ENCODE data around the gene PIGO. TPM values are rescaled to one million over a fixed set of nuclear protein-coding genes. Genes with fewer than 3 reads are reported as not detected.

Gene PIGO
- total RNA-seq, 1 experiment from 2014 or later: 21.6 TPM

DNA sequence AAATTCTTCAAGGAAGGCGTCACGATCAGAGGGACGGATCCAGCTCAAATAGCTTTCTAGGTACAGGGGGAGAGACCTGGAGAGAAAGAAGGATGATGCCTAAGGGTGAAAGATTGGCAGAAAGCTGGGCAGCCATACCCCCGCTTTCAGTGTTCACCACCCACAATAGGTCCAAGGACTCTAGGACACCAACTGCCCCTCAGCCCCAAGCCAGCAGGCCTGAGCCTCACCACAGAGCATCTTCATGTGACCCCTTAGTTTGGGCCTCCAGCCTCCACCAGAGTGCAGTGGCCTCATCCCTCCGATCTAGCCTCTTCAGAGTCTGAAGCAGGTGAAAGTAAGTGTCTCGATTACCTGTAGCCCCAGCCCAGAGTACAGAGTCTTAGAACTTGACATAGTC lies 22.2 kb downstream of the PIGO start:
- in situ Hi-C loops (cut with HindIII; ENCODE audit: low sequenced_read_pairs): no loop called here
- no peak for DNase-seq (ENCODE audit: low spot score)

DNA sequence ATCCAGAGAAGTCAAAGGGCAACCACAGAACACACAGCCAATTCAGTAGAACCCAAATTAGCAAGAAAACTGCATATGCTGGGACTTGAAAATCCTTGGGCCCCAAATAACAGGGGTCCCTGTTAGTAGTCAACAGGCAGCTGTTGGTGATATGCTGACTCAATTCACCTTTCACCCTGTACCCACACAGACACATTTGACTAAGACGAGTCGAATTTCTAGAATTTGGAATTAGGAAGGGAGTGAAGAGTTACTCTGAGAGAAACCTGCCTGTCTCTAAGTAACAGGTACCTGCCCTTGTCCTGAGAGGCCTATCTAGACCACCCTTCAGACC lies 23.1 kb downstream of the PIGO start:
- in situ Hi-C loops (cut with HindIII; ENCODE audit: low sequenced_read_pairs): no loop called here
- no peak for DNase-seq (ENCODE audit: low spot score)

DNA sequence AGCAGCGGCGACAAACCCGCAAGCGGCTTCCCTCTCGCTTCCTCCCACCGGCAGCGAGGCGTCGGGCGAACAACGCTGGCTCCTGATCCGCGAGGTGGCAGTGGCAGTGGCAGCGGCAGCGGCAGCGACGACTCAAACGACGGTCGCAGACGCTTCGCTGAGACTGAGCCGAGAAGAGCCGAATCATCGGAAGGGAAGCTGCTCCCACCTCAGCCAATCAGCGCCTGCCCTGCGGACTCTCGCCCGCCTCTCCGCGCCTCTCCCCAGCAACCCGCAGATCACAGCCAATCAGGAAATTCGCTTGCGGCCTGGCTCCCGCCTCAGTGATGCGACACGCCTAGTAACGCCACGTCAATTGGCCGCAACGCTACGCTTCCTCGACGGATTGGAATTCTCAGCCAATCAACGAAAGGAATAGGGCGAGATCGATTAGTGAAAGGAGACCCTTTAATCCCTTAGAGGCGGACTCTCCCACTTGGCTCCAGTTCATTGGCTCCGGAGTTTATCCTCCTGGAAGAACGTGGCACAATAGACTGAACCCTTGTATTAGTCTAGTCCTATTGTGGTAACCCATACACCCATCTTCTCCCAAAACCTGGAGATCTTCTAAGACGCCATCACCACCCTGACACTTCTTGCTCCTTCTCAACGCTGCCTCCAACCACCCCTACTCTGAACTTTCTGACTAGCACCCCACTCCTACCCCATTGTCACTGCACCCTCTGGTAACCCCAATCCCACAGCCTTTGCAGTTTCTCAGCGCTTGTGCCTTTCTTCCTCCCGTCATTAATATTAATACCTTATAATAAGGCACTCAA lies 23.7 kb downstream of the PIGO start, which contains the start of gene VCP:
Gene VCP (minus strand): TSS at position 165 of the 818 bp plus-strand sequence. CDS start 272 bp downstream, outside the sequence.
- peak; percentile 100 for DNase-seq (ENCODE audit: low spot score)
- in situ Hi-C loops (cut with HindIII; ENCODE audit: low sequenced_read_pairs): no loop called here

DNA sequence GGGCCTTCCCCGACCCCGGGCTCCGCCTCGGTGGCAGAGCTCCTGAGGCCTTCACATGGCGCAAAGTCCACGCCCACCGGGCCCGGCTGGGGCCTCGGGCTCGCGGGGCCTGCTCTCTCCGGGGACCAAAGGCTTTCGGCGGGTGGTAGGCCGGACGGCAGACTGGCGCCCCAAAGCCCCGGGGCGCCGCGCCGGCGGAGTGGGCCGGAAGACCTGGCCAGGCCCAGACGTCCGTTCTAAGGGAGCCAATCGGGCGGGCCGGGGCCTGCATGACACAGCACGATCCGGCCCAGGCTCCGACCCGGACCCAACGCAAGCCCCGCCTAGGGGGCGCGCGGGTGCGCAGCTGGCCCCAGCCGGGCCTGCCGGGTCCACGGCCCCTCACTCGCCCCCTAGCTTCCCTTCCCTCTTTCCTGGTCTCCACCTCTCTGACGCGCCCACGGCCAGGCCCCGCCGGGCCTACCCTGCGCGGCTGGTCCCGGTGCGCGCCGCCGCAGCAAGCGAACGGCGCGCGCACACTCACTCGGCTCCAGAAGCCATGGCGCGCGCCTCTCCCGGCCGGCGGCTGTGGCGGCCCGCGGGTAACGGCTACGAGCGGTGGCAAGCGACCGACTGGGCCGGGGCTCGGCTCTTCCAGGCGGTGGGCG lies 24.5 kb downstream of the PIGO start:
- in situ Hi-C loops (cut with HindIII; ENCODE audit: low sequenced_read_pairs): no loop called here
- peak; percentile 64 for DNase-seq (ENCODE audit: low spot score)

DNA sequence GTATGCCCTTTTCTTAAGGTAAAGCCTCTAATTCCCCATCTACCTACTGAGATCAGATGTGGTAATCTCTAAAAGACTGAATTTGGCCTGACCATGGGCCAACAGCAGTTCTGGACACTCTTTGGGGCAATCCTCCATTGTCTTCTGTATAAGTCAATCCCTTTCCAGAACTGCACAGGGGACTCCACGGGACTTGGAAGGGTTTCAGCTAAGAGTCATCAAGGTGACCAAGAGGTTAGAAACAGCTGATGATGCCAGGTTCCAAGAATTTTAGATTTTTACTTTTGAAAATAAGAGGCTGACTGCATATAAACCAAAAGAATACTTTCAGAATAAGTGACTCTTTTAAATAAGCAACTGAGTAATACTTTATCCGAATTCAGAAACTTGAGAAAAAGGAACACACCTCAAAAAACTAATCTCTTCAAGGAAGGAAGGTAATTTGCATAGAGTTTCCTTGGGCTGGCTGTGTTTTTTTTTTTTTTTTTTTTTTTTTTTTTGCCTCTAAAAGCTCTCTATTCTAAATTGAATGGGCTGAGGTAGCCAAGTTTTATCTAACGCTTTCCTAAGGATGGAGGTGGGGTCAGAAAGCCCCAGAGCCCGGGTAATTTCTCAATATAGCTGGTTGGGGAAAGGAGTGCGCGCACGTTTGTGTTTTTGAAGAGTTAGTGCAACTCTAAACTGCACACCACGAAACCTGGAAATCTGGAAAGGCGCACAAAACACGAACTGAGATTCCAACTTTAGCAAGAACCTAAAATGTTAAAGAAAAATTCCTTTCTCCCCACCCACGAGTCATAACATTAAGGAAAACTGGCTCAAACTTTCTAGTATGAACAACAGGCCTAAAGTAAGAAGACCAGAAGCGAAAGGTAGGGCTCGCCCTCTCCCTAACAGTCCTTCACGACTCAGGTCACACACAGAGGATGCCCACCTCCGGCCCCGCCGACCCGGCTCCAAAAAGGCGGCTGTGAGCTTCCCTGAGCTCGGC lies 25.3 kb downstream of the PIGO start:
- no peak for DNase-seq (ENCODE audit: low spot score)
- in situ Hi-C loops (cut with HindIII; ENCODE audit: low sequenced_read_pairs): no loop called here

DNA sequence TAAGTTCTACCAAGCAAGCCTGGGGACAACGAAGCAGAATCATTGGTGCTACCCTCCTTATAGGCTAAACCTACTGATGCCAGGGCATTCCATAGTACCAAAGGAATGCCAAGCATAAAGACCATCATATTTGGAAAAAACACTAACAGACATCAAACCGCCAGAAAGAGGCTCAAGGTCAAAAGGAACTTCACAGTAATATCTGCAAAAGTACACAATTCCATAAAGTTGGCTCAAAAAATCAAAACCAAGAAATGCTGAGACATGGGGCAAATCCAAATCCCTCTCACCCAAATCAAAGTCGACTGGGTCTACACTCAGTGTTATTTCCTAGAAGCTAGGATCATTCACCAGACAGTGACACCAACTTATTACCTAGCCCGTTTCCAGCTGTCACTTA lies 27.4 kb downstream of the PIGO start:
- in situ Hi-C loops (cut with HindIII; ENCODE audit: low sequenced_read_pairs): no loop called here
- DNase-seq (ENCODE audit: low spot score): no peak

DNA sequence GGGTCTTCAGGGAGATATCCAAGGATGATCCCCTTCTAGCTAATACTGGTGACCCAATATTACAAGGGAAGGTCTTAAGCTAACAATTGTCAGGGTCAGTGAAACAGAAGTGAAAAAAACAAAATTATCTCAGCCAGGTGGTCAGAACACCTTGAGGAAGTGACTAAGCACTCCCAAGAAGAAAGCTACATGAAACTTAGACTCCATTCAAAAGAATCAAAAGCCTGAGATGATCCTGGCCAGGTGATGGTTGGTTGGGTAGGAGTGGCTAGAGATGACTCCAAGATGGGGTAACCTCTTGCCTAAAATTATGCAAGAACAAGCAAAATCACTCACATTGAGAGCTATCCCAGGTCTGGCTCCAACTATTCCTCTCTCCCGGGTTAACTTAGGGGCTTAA lies 29.3 kb downstream of the PIGO start:
- in situ Hi-C loops (cut with HindIII; ENCODE audit: low sequenced_read_pairs): no loop called here
- DNase-seq (ENCODE audit: low spot score): no peak

DNA sequence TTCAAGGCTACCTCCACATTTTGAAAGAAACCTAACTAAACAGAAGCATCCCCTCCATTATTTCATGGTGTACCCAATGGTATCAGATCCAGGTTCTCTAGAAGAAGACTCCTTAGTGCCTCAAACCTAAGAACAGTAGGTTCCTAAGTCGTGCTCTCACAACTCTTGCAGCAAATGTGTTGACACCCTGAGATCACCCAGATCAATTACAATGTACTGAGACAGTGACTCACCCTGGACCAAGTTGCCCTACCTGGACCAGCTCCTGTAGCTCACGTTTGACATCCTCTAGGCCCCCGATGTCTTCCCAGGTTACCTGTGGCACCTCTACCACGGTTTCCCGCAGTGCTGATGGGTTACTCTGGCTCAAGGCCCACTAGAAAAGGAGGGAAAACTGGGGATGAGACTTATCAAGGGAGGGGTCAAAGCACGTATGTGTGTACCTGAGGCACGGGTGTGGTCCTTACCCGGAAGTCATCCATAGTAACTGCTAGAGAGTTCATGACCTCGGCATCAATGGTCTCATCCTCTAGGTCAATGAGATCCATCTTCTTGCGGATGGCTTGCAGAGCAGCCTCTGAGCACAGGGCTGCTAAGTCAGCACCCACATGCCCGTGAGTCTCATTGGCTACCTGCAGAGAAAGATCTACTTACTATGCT lies 35.7 kb downstream of the PIGO start:
- DNase-seq (ENCODE audit: low spot score): no peak
- in situ Hi-C loops (cut with HindIII; ENCODE audit: low sequenced_read_pairs): no loop called here

DNA sequence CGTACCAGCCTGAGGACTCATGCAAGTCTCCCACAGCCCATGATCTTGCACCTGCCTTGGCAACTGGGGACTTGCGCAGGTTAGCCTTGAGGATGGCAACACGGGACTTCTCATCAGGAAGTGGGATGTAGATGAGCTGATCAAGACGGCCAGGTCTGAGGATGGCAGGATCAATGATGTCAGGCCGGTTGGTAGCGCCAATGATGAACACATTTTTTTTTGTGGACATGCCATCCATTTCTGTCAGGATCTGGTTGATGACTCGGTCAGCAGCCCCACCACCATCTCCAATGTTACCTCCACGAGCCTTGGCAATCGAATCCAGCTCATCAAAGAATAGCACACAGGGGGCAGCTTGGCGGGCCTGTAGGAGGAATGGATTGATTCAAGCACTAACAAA lies 37.0 kb downstream of the PIGO start:
- in situ Hi-C loops (cut with HindIII; ENCODE audit: low sequenced_read_pairs): no loop called here
- no peak for DNase-seq (ENCODE audit: low spot score)

DNA sequence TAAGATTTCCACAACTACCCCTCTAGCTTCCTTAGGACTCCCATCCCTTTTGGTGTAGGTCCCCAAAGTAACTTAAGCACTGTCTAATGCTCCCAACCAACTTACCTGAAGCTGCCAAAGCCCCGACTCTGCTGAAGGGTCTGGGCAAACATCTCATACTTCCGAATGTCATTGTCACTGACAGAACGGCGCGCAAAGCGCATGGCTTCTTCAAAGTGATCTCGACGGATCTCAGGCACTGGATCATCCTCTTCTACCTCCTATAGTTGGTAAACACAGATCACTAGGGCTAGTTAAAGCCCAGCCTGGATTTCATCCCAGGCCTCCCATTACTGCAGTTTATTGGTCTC lies 39.1 kb downstream of the PIGO start:
- in situ Hi-C loops (cut with HindIII; ENCODE audit: low sequenced_read_pairs): no loop called here
- no peak for DNase-seq (ENCODE audit: low spot score)

DNA sequence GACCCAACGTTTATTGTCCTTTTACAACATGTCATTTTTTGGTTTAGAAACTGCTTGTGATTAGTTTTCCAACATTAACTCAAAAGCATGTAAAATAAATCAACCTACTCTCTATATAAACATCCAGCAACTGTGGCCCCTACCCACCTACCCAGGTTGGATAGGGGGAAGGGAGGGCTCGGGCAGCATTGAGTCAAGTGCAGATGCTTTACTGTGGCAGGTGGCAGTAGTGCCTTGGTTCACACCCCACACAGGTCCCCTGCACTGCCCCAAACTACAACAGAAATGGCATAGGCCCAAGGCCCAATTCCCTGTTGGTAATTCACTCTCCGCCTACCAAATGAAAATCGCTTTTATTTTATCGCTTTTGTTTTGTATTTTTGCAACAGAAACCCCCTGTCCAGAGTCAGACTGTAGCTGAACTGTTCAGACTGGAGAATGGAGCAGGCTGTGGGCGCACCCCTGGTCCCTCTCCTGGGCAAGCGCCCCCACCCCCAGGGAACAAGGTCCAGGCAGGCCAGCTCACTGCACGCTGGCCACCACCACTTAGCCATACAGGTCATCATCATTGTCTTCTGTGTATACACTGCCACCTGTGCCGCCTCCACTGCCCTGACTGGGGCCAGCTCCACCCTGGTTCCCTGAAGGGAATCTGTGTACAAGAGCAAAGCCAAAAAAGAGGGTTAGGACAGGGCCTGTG lies 39.7 kb downstream of the PIGO start:
- in situ Hi-C loops (cut with HindIII; ENCODE audit: low sequenced_read_pairs): no loop called here
- DNase-seq (ENCODE audit: low spot score): no peak

DNA sequence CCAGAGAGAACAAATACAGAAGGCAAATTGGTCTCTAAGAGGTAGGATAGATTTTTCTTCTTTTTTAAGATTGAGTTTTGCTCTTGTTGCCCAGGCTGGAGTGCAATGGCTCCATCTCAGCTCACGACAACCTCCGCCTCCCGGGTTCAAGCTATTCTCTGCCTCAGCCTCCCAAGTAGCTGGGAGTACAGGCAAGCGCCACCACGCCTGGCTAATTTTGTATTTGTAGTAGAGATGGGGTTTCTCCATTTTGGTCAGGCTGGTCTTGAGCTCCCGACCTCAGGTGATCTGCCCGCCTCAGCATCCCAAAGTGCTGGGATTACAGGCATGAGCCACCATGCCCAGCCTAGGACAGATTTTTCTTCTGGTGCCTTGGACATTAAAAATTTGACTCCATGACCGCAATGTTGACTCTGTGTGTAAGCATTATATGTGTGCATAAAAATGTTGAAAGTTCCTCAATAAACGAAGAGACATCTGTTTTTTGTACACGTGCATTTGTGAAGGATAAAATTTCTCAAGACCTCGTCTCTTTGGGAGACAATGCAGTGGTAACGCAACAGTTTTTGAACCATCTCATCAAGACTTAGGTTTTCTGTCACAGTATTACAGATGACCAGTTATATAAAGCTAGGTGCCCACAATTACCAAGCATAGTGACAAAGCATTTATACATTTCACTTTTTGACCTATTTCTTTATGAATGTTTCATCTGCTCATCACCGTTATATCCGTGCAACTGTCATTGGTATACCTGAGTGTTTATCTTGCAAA lies 41.3 kb downstream of the PIGO start:
- in situ Hi-C loops (cut with HindIII; ENCODE audit: low sequenced_read_pairs): no loop called here
- no peak for DNase-seq (ENCODE audit: low spot score)

DNA sequence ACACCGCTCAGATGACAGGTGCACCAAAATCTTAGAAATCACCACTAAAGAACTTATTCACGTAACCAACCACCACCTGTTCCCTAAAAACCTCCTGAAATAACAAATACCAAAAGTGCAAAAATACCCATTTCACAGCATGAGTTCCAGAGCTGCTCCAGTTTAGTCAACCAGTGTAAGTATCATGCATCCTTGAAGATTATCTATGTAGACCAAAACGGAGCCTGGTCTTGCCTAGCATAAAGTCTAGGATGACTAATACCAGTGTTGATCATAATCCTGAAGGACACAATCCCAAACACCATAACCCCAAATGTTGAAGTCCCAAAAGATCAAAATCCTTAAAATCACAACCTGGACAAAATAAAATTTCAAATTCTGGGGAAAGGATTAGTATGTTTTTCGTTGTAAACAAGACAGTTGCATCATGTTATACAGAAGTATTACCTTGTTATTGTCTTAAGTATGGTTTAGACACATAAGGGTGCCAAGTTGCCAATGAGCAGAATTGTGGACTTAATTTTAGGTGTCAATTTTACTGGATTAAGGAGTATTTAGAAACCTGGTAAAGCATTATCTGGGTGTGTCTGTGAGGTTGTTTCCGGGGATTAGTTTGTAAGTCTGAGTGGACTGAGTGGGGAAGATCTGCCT lies 42.1 kb downstream of the PIGO start:
- in situ Hi-C loops (cut with HindIII; ENCODE audit: low sequenced_read_pairs): no loop called here
- DNase-seq (ENCODE audit: low spot score): no peak

DNA sequence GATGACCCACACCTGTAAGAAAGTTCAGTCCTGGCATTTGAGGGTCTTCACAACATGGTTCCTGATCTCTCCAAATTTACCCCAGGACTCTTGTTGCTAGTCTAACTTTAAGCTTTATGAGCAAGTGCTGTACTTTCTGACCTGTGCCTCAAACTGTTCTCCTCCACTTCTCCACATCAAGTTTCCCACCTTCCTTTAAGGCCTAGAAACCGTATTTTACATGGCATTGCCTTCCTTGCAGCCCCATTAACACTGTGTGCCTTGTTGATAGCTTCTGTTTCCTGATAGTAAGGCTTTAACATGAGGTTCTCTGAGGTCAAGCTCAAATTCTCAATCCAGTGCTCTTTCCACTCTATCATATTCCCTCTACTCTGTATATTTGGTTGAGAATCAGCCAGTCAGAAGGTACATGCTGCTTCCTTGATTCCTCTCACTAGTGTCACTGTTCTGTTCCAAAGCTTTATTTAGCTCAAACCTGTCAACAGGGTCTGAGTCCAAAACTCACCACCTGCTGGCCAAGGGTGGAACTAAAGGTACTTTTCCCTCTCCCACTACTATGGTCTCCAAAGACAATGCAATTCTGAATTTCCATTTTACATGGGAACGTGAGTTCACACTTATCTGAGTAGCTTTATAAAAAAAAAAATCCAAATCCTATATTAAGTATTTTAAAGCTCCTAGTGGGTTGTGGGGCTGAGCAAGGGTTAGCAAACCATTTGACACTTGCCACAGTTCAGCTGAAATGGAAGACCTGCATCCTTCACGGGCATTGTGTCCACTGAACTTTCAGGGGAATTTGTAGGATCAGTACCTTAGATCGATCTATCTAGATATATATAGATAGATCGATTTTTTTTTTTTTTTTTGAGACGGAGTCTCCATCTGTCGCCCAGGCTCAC lies 45.1 kb downstream of the PIGO start:
- DNase-seq (ENCODE audit: low spot score): peak; percentile 96
- in situ Hi-C loops (cut with HindIII; ENCODE audit: low sequenced_read_pairs): no loop called here

DNA sequence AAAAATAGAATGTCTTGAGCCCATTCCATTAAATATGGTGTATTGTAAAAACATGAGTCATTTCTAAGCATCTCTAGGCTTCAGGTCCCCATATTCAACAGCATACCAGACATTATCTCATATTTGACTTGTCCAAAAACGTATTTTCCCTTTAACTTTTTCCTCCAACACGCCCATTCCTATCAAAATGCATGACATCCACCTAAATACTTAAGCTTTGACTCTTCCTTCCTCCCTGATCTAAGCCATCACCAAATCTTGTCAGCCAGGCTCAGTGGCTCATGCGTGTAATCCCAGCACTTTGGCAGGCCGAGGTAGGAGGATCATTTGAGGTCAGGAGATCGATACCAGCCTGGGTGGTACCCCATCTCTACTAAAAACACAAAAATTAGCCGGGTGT lies 47.9 kb downstream of the PIGO start:
- in situ Hi-C loops (cut with HindIII; ENCODE audit: low sequenced_read_pairs): no loop called here

DNA sequence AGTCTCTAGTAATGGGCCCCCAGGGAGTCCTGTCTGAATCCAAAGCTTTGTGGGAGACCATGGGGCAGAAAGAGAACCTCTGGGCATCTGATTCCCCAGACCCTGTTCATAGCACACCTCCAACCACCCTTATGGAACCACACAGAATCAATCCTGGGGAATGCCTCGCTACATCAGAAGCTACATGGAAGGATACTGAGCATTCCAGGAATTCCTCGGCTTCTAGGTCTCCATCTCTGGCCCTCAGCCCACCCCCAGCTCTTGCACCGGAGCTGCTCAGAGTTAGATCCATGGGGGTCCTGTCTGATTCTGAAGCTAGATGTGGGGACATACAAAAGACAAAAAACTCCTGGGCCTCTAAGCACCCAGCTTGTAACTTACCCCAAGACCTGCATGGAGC lies 52.3 kb downstream of the PIGO start:
- in situ Hi-C loops (cut with HindIII; ENCODE audit: low sequenced_read_pairs): no loop called here
- DNase-seq (ENCODE audit: low spot score): no peak

More for the DNA sequence above, 47.9 kb downstream of the PIGO start:
- DNase-seq (ENCODE audit: low spot score): no peak

Data from G401 (cell line).